Nephron (organoid): ENCODE measurements around the gene PDZD2.
"Not testable (repeated sequence)": the region's sequence is repeated elsewhere in the genome, so short reads cannot be mapped to it uniquely, and the experiment has no call there.

ENCODE experiments used
- H3K27ac Mint-ChIP-seq, 3 experiments: 2 replicates each; pipeline ENCODE4 v1.8.0; 2020; ENCODE audit warnings: mixed read lengths in 3 of 3, mild to moderate bottlenecking in 2 of 3, moderate library complexity in 1 of 3
- H3K27me3 Mint-ChIP-seq: 2 replicates; pipeline ENCODE4 v1.8.0; 2021; ENCODE audit warnings: low read depth, mild to moderate bottlenecking, moderate library complexity, mixed read lengths
- H3K36me3 Mint-ChIP-seq: 2 replicates; pipeline ENCODE4 v1.8.0; 2020; ENCODE audit warnings: low read depth, mixed read lengths
- H3K4me1 Mint-ChIP-seq: 2 replicates; pipeline ENCODE4 v1.8.0; 2020; ENCODE audit warnings: mixed read lengths
- H3K4me3 Mint-ChIP-seq, 3 experiments: 2 replicates each; pipeline ENCODE4 v1.8.0; 2020; ENCODE audit warnings: mild to moderate bottlenecking in 3 of 3, mixed read lengths in 3 of 3, moderate library complexity in 2 of 3
- H3K9me3 Mint-ChIP-seq: 2 replicates; pipeline ENCODE4 v1.8.0; 2020; ENCODE audit warnings: mixed read lengths
- TF ChIP-seq, protein P1 (sequence below), 3 experiments: fragments of 200-600 bp; sonication (generic); IDR thresholded peaks; one replicate each; pipeline ENCODE4 v1.5.0; 2021; ENCODE audit warnings: antibody characterized with exemption in 3 of 3; ENCODE audit not compliant: unreplicated experiment in 3 of 3

PDZD2 gene

GRCh38 chr5:32004404-32004803, 365.5 kb downstream of the PDZD2 start:
- Mint-ChIP-seq H3K4me1 (no peaks in the 10 kb centered on the region), H3K9me3 (no peaks in the 10 kb centered on the region), H3K27me3 (no peaks in the 10 kb centered on the region), H3K4me3 (no peak overlapping the region), H3K36me3 (peaks cover 7% of the 10 kb centered on the region), H3K27ac (peak overlapping the region in 1 of 3 experiments; percentile 71)
- TF ChIP-seq, protein P1, sequence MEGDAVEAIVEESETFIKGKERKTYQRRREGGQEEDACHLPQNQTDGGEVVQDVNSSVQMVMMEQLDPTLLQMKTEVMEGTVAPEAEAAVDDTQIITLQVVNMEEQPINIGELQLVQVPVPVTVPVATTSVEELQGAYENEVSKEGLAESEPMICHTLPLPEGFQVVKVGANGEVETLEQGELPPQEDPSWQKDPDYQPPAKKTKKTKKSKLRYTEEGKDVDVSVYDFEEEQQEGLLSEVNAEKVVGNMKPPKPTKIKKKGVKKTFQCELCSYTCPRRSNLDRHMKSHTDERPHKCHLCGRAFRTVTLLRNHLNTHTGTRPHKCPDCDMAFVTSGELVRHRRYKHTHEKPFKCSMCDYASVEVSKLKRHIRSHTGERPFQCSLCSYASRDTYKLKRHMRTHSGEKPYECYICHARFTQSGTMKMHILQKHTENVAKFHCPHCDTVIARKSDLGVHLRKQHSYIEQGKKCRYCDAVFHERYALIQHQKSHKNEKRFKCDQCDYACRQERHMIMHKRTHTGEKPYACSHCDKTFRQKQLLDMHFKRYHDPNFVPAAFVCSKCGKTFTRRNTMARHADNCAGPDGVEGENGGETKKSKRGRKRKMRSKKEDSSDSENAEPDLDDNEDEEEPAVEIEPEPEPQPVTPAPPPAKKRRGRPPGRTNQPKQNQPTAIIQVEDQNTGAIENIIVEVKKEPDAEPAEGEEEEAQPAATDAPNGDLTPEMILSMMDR (IDR thresholded peaks at IDR 0.05; ENCODE audit: unreplicated experiment in 3 of 3), result no peak

DNA sequence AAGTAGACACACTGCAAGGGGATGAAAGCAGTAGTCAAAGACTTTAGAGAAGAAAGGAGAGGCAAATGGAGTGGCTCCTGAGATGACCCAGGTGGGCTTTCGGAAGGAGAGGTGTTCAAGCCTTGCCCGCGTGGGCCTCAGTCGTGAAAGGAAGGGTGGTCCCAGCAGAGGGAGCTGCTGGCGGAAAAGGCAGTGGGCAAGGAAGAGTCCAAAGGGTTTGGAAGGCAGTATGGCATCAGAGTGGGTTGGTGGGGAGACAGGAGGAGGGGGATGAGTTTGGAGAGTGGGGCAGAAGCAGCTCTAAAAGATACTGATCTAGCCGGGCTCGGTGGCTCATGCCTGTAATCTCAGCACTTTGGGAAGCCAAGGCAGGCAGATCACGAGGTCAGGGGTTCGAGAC, 369.8 kb downstream of the PDZD2 start:
- TF ChIP-seq, protein P1 (IDR thresholded peaks at IDR 0.05; ENCODE audit: unreplicated experiment in 3 of 3), result no peak
- Mint-ChIP-seq H3K9me3 (no peaks in the 10 kb centered on the region), H3K36me3 (no peaks in the 10 kb centered on the region), H3K4me1 (peaks cover 5% of the 10 kb centered on the region), H3K27ac (no peak overlapping the region), H3K27me3 (peaks cover 4% of the 10 kb centered on the region), H3K4me3 (no peak overlapping the region)

GRCh38 chr5:32013658-32014057, 374.7 kb downstream of the PDZD2 start:
- Mint-ChIP-seq H3K9me3 (no peaks in the 10 kb centered on the region), H3K4me3 (no peak overlapping the region), H3K36me3 (no peaks in the 10 kb centered on the region), H3K27ac (no peak overlapping the region), H3K27me3 (peaks cover 4% of the 10 kb centered on the region), H3K4me1 (peaks cover 22% of the 10 kb centered on the region)
- TF ChIP-seq, protein P1 (IDR thresholded peaks at IDR 0.05; ENCODE audit: unreplicated experiment in 3 of 3), result no peak

- no peak overlapping the region for H3K27ac Mint-ChIP-seq
- H3K9me3 Mint-ChIP-seq, result no peaks in the 10 kb centered on the region
- H3K27me3 Mint-ChIP-seq, result peaks cover 5% of the 10 kb centered on the region
- peaks cover 25% of the 10 kb centered on the region for H3K4me1 Mint-ChIP-seq
- H3K36me3 Mint-ChIP-seq, result no peaks in the 10 kb centered on the region
- TF ChIP-seq, protein P1 (IDR thresholded peaks at IDR 0.05; ENCODE audit: unreplicated experiment in 3 of 3), result no peak
- H3K4me3 Mint-ChIP-seq, result no peak overlapping the region
Measured at GRCh38 chr5:32014096-32014745, 375.3 kb downstream of the PDZD2 start.

GRCh38 chr5:32015262-32015661, 376.3 kb downstream of the PDZD2 start:
- H3K27ac Mint-ChIP-seq, H3K4me3 Mint-ChIP-seq, H3K27me3 Mint-ChIP-seq, H3K9me3 Mint-ChIP-seq, H3K36me3 Mint-ChIP-seq: not testable (repeated sequence)
- peaks cover 25% of the 10 kb centered on the region for H3K4me1 Mint-ChIP-seq

GRCh38 chr5:32017692-32018367, 378.9 kb downstream of the PDZD2 start:
- Mint-ChIP-seq H3K27ac (peak overlapping the region in 2 of 3 experiments; percentile 2 to 4), H3K9me3 (no peaks in the 10 kb centered on the region), H3K4me3 (no peak overlapping the region), H3K27me3 (peaks cover 6% of the 10 kb centered on the region), H3K4me1 (peaks cover 25% of the 10 kb centered on the region), H3K36me3 (no peaks in the 10 kb centered on the region)
- TF ChIP-seq, protein P1 (IDR thresholded peaks at IDR 0.05; ENCODE audit: unreplicated experiment in 3 of 3), result no peak
